Ascending aorta (tissue), 2 donors: ENCODE measurements around the gene CARNS1. TPM values are rescaled to one million over a fixed set of nuclear protein-coding genes. Genes with fewer than 3 reads are reported as not detected.

ENCODE experiments used
- DNase-seq, 2 donors: peaks; one replicate each; pipeline ENCODE4 v3.0.0-alpha.2; 2019; ENCODE audit warnings: low spot score in 2 of 2
- H3K27ac ChIP-seq, 2 donors: fragments of 200-600 bp; sonication (generic); one replicate each; pipeline ENCODE4 v1.5.1; 2016 to 2017; ENCODE audit warnings: mild to moderate bottlenecking in 1 of 2
- H3K27me3 ChIP-seq: fragments of 200-600 bp; sonication (generic); one replicate; pipeline ENCODE4 v1.5.1; 2017
- H3K36me3 ChIP-seq, 2 donors: fragments of 200-600 bp; sonication (generic); one replicate each; pipeline ENCODE4 v1.5.1; 2016
- H3K4me1 ChIP-seq, 2 donors: fragments of 200-600 bp; sonication (generic); one replicate each; pipeline ENCODE4 v1.5.1; 2016 to 2017; ENCODE audit warnings: mild to moderate bottlenecking in 1 of 2
- H3K4me3 ChIP-seq, 2 donors: fragments of 200-600 bp; sonication (generic); one replicate each; pipeline ENCODE4 v1.5.1; 2016 to 2017; ENCODE audit warnings: mild to moderate bottlenecking in 1 of 2
- H3K9me3 ChIP-seq, 2 donors: fragments of 200-600 bp; sonication (generic); one replicate each; pipeline ENCODE4 v1.5.1; 2016
- intact Hi-C: fragments of 100-400 bp; cut with DNase I; formaldehyde crosslinking; loops from one replicate; pipeline ENCODE4 v1.15.1; 2023
- total RNA-seq: library from RNA; depleted of rRNA; stranded (reverse); fragments of >200 nt; gene quantifications from one replicate; pipeline ENCODE4 v1.1.0, GENCODE V29; 2016
- TF ChIP-seq, protein P1 (sequence below), 3 experiments: fragments of 200-600 bp in 2 of 3; fragments of 450-650 bp in 1 of 3; sonication (generic) in 2 of 3; IDR thresholded peaks; one replicate each; pipeline ENCODE4 v1.5.1; 2016 to 2019; ENCODE audit warnings: antibody characterized with exemption in 3 of 3, mild to moderate bottlenecking in 1 of 3, moderate library complexity in 1 of 3

Gene CARNS1
- total RNA-seq, 1 donor from 2014 or later: 6.0 TPM

DNA sequence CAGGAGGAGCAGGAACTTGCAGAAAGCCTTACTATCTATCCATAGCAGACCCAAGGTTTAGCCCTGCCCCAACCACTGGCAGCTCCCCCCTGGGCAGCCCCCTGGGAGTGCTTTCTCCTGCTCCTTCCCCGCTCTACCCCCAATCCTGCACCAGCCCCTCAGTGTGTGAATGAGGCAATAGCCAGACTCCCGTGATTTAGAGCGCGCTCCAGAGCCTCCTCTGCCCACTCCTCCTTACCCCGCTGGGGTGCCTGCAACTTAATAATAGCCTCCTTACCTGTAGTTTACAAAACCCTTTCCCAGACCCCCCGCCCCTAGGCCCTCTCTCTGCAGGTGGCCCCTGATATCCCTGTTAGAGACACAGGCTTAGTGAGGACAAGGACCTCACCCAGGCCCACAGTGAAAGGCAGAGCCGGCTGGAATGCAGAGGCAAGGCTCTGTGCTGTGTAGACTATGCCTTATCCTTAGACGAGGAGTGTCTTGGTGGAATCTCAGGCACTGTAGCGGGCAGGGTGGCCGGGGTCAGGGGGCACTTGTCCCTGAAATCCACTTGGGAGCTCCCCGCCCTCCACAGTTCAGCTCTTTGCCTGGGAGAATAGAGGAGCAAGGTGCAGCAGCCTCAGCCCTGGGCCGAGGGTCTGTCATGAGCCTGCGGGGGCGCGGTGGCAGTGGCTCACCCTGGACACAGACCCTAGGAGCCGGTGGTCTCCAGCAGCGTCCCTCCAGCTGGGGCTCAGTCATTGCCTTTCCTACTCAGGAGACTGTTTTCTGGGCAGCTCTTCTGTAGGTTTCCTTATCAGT is 4.3 kb upstream of the CARNS1 start:
- no peaks in the 10 kb centered on the region for H3K9me3 ChIP-seq
- TF ChIP-seq, protein P1, sequence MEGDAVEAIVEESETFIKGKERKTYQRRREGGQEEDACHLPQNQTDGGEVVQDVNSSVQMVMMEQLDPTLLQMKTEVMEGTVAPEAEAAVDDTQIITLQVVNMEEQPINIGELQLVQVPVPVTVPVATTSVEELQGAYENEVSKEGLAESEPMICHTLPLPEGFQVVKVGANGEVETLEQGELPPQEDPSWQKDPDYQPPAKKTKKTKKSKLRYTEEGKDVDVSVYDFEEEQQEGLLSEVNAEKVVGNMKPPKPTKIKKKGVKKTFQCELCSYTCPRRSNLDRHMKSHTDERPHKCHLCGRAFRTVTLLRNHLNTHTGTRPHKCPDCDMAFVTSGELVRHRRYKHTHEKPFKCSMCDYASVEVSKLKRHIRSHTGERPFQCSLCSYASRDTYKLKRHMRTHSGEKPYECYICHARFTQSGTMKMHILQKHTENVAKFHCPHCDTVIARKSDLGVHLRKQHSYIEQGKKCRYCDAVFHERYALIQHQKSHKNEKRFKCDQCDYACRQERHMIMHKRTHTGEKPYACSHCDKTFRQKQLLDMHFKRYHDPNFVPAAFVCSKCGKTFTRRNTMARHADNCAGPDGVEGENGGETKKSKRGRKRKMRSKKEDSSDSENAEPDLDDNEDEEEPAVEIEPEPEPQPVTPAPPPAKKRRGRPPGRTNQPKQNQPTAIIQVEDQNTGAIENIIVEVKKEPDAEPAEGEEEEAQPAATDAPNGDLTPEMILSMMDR (IDR thresholded peaks at IDR 0.05): no peak
- intact Hi-C loops: no loop called here
- H3K36me3 ChIP-seq: no peaks in the 10 kb centered on the region
- no peak overlapping the region for H3K4me3 ChIP-seq
- DNase-seq: no peak
- H3K4me1 ChIP-seq: peaks cover 0 to 8% of the 10 kb centered on the region in 2 donors
- H3K27ac ChIP-seq: no peak overlapping the region
- no peaks in the 10 kb centered on the region for H3K27me3 ChIP-seq

GRCh38 chr11:67411785-67412152 is 3.7 kb upstream of the CARNS1 start:
- intact Hi-C loops: no loop called here
- DNase-seq: no peak
- Histone ChIP-seq H3K9me3 (no peaks in the 10 kb centered on the region), H3K27me3 (no peaks in the 10 kb centered on the region), H3K4me1 (peaks cover 0 to 14% of the 10 kb centered on the region in 2 donors), H3K27ac (no peak overlapping the region), H3K36me3 (no peaks in the 10 kb centered on the region), H3K4me3 (no peak overlapping the region)
- TF ChIP-seq, protein P1 (IDR thresholded peaks at IDR 0.05): no peak

- intact Hi-C loops: no loop called here
- H3K4me1 ChIP-seq: peaks cover 0 to 20% of the 10 kb centered on the region in 2 donors
- no peaks in the 10 kb centered on the region for H3K36me3 ChIP-seq
- H3K27ac ChIP-seq: no peak overlapping the region
- no peaks in the 10 kb centered on the region for H3K9me3 ChIP-seq
- no peaks in the 10 kb centered on the region for H3K27me3 ChIP-seq
- DNase-seq: no peak
- no peak overlapping the region for H3K4me3 ChIP-seq
- TF ChIP-seq, protein P1 (IDR thresholded peaks at IDR 0.05): no peak
Measured at GRCh38 chr11:67412495-67413179, 2.8 kb upstream of the CARNS1 start.

- no peaks in the 10 kb centered on the region for H3K36me3 ChIP-seq
- no peaks in the 10 kb centered on the region for H3K27me3 ChIP-seq
- DNase-seq: no peak
- intact Hi-C loops: no loop called here
- H3K27ac ChIP-seq: no peak overlapping the region
- no peaks in the 10 kb centered on the region for H3K9me3 ChIP-seq
- TF ChIP-seq, protein P1 (IDR thresholded peaks at IDR 0.05): no peak
- H3K4me1 ChIP-seq: peaks cover 0 to 28% of the 10 kb centered on the region in 2 donors
- H3K4me3 ChIP-seq: no peak overlapping the region
Measured at GRCh38 chr11:67413266-67413849, 2.1 kb upstream of the CARNS1 start.

DNA sequence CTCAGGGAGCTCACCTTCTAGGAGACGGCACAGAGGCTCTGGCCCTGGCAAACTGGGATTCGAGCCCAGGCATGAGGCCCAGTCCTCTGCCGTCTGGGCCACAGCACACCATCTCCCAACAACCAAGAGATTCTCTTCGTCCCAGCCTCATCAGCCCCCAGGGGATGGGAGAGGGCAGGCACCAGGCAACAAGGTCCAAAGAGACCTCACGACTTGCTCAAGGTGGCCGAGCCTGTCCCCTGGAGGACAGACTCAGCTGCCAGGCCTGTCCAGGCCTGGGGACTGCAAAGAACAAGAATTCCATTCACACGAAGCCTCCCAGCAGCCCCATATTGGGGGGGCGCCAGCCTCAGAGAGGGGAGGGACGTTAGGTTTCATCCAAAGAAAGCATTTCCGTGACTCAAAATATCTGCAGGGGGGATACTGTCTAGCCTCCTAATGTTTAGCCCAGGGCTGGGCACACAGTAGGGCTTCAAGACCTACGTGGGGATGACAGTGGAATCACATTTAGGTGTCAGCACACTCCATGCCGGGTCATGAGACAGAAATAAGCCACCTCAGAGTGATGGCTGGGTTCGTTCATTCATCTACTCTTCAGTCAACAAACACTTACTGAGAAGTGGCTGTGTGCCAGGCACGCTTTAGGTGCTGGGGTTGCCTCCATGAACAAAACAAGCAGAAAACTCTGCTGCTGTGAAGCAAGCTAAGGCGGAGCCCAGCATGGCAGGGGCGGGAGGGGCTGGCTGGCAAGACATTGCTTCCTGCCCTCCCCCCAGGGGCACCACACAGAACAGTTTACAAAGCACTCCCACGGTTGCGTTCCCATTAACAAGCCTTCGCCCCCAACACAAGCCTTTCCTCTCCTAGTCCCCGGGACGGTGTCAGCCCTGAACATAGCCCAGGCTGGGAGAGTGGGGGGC is 1.2 kb downstream of the CARNS1 start:
- Histone ChIP-seq H3K9me3 (no peaks in the 10 kb centered on the region), H3K4me1 (peaks cover 9 to 52% of the 10 kb centered on the region in 2 donors), H3K27me3 (no peaks in the 10 kb centered on the region), H3K4me3 (peak overlapping the region in 1 of 2 donors; percentile 67), H3K36me3 (no peaks in the 10 kb centered on the region), H3K27ac (peak overlapping the region; percentile 90 to 98)
- DNase-seq: peak in 1 of 2 donors; percentile 81
- intact Hi-C loops: no loop called here
- TF ChIP-seq, protein P1 (IDR thresholded peaks at IDR 0.05): no peak
